WTC11 (cell line): ENCODE results near the gene DSTYK. TPM values are rescaled to one million over a fixed set of nuclear protein-coding genes. Genes with fewer than 3 reads are reported as not detected.
A peak's percentile ranks its signal among the peaks of the same experiment; 100 is the strongest.

Experiments
- ATAC-seq: fragments of 200-7000 bp; cut with Tn5 transposase; 2 replicates; pipeline ENCODE4 v1.10.0; 2021; ENCODE audit warnings: mild to moderate bottlenecking, moderate library complexity
- CTCF ChIA-PET: fragments of 300-600 bp; sonication (Branson Sonifier 250); formaldehyde crosslinking; loops from one replicate; lab custom pipeline; 2021; ENCODE audit warnings: antibody characterized with exemption; lab: Charles Lee
- POLR2A ChIA-PET: fragments of 350-600 bp; sonication (Branson Sonifier 250); formaldehyde crosslinking; loops from one replicate; lab custom pipeline; 2021; ENCODE audit warnings: antibody characterized with exemption; lab: Charles Lee
- DNase-seq: peaks from one replicate; pipeline ENCODE4 v3.0.0; 2021; ENCODE audit warnings: low spot score
- H3K27ac Mint-ChIP-seq: 2 replicates; pipeline ENCODE4 v1.8.0; 2021; ENCODE audit warnings: mixed read lengths
- H3K27me3 Mint-ChIP-seq: 2 replicates; pipeline ENCODE4 v1.8.0; 2021; ENCODE audit warnings: low read depth, mild to moderate bottlenecking, moderate library complexity, mixed read lengths
- H3K36me3 Mint-ChIP-seq: 2 replicates; pipeline ENCODE4 v1.8.0; 2021; ENCODE audit warnings: mixed read lengths
- H3K4me1 Mint-ChIP-seq: 2 replicates; pipeline ENCODE4 v1.8.0; 2022; ENCODE audit warnings: mixed read lengths
- H3K4me3 Mint-ChIP-seq: 2 replicates; pipeline ENCODE4 v1.8.0; 2021; ENCODE audit warnings: mild to moderate bottlenecking, moderate library complexity, mixed read lengths
- H3K9me3 Mint-ChIP-seq: 2 replicates; pipeline ENCODE4 v1.8.0; 2021; ENCODE audit warnings: mixed read lengths
- AR ChIP-seq: fragments of 250-450 bp; sonication (Bioruptor Pico); IDR thresholded peaks from 2 replicates; pipeline ENCODE4 v1.9.0; 2021; ENCODE audit warnings: mild to moderate bottlenecking
- ARID4B ChIP-seq: sonication (generic); formaldehyde crosslinking; IDR thresholded peaks from 2 replicates; pipeline ENCODE4 v1.8.0; 2023; ENCODE audit warnings: missing genetic modification reagents, mild to moderate bottlenecking, borderline replicate concordance
- ATF1 ChIP-seq: sonication (generic); formaldehyde crosslinking; IDR thresholded peaks from 2 replicates; pipeline ENCODE4 v1.8.1; 2023; ENCODE audit warnings: mild to moderate bottlenecking, moderate library complexity, missing genetic modification reagents
- CREB1 ChIP-seq: sonication (generic); formaldehyde crosslinking; IDR thresholded peaks from 2 replicates; pipeline ENCODE4 v1.8.0; 2023; ENCODE audit warnings: mild to moderate bottlenecking, missing genetic modification reagents
- E2F4 ChIP-seq: sonication (generic); formaldehyde crosslinking; IDR thresholded peaks from 2 replicates; pipeline ENCODE4 v1.8.1; 2022; ENCODE audit warnings: low read depth, mild to moderate bottlenecking, moderate library complexity, missing genetic modification reagents, borderline replicate concordance
- ERG ChIP-seq: fragments of 250-450 bp; sonication (Bioruptor Pico); IDR thresholded peaks from 2 replicates; pipeline ENCODE4 v1.8.0; 2021; ENCODE audit warnings: mild to moderate bottlenecking
- GRHL2 ChIP-seq: fragments of 250-450 bp; sonication (Bioruptor Pico); IDR thresholded peaks from 2 replicates; pipeline ENCODE4 v1.8.0; 2022; ENCODE audit warnings: mild to moderate bottlenecking, moderate library complexity; ENCODE audit not compliant: insufficient replicate concordance, severe bottlenecking
- TP53 ChIP-seq: sonication (generic); formaldehyde crosslinking; IDR thresholded peaks from 2 replicates; pipeline ENCODE4 v1.8.1; 2023; ENCODE audit warnings: mild to moderate bottlenecking, missing genetic modification reagents
- ZBTB21 ChIP-seq: sonication (generic); formaldehyde crosslinking; IDR thresholded peaks from 2 replicates; pipeline ENCODE4 v1.8.1; 2023; ENCODE audit warnings: mild to moderate bottlenecking, missing genetic modification reagents, borderline replicate concordance
- ZBTB43 ChIP-seq: sonication (generic); formaldehyde crosslinking; IDR thresholded peaks from 2 replicates; pipeline ENCODE4 v1.8.1; 2023; ENCODE audit warnings: mild to moderate bottlenecking, missing genetic modification reagents
- ZNF219 ChIP-seq: sonication (generic); formaldehyde crosslinking; IDR thresholded peaks from 2 replicates; pipeline ENCODE4 v1.8.0; 2023; ENCODE audit warnings: missing genetic modification reagents, mild to moderate bottlenecking, borderline replicate concordance
- ZNF263 ChIP-seq: sonication (generic); formaldehyde crosslinking; IDR thresholded peaks from 2 replicates; pipeline ENCODE4 v1.8.1; 2022; ENCODE audit warnings: low read depth, mild to moderate bottlenecking, moderate library complexity, missing genetic modification reagents
- ZNF281 ChIP-seq: sonication (generic); formaldehyde crosslinking; IDR thresholded peaks from 2 replicates; pipeline ENCODE4 v1.8.0; 2023; ENCODE audit warnings: mild to moderate bottlenecking, missing genetic modification reagents
- ZNF423 ChIP-seq: fragments of 250-450 bp; sonication (Bioruptor Pico); IDR thresholded peaks from 2 replicates; pipeline ENCODE4 v2.1.2; 2022; ENCODE audit warnings: mild to moderate bottlenecking, moderate library complexity
- ZNF512 ChIP-seq: sonication (generic); formaldehyde crosslinking; IDR thresholded peaks from 2 replicates; pipeline ENCODE4 v1.8.1; 2022; ENCODE audit warnings: missing genetic modification reagents, borderline replicate concordance
- ZSCAN18 ChIP-seq: fragments of 250-450 bp; sonication (Bioruptor Pico); IDR thresholded peaks from 2 replicates; pipeline ENCODE4 v2.1.2; 2022; ENCODE audit warnings: mild to moderate bottlenecking, moderate library complexity
- total RNA-seq: library from RNA; stranded (reverse); gene quantifications from 3 replicates; pipeline ENCODE4 v1.2.3, GENCODE V29; 2021

DSTYK gene
- total RNA-seq, 1 experiment from 2014 or later = 11.6 TPM

GRCh38 chr1:205189131-205189530 lies 22.4 kb downstream of the DSTYK start:
- DNase-seq = no peak
- Mint-ChIP-seq H3K27ac (no peak overlapping the region), H3K9me3 (no peaks in the 10 kb centered on the region), H3K4me1 (peaks cover 71% of the 10 kb centered on the region), H3K36me3 (peaks cover 4% of the 10 kb centered on the region; the same call in 1 of the 2 replicates), H3K4me3 (no peak overlapping the region), H3K27me3 (no peaks in the 10 kb centered on the region)
- ChIA-PET POLR2A (no interaction called here), CTCF (interaction anchor here (1.6 to 2.3 kb wide), 2 partner anchors 40 to 48 kb away, joined by 6 read pairs; no protein-coding TSS in a partner anchor)
- no peak for TF ChIP-seq AR (CRISPR knock-in tag)
- no peak for TF ChIP-seq ARID4B (CRISPR knock-in tag)
- no peak for TF ChIP-seq ZNF512
- TF ChIP-seq ZNF423 (CRISPR knock-in tag) = no peak
- TF ChIP-seq TP53 = no peak
- no peak for TF ChIP-seq ERG (CRISPR knock-in tag)
- TF ChIP-seq CREB1 (CRISPR knock-in tag) = no peak
- ATAC-seq = no peak

- H3K36me3 Mint-ChIP-seq = peaks cover 4% of the 10 kb centered on the region; the same call in 1 of the 2 replicates
- H3K4me3 Mint-ChIP-seq = no peak overlapping the region
- H3K9me3 Mint-ChIP-seq = no peaks in the 10 kb centered on the region
- H3K4me1 Mint-ChIP-seq = peaks cover 68% of the 10 kb centered on the region
- no peaks in the 10 kb centered on the region for H3K27me3 Mint-ChIP-seq
- POLR2A ChIA-PET = no interaction called here
- H3K27ac Mint-ChIP-seq = peak overlapping the region; percentile 5; the same call in 1 of the 2 replicates
- CTCF ChIA-PET = interaction anchor here (1.6 kb wide), 1 partner anchor 41 kb away, joined by 6 read pairs; no protein-coding TSS in a partner anchor
- no peak for ATAC-seq
- DNase-seq = no peak
- TF ChIP-seq E2F4 (CRISPR knock-in tag) = no peak
- no peak for TF ChIP-seq ATF1 (CRISPR knock-in tag)
- TF ChIP-seq ZBTB21 = no peak
- no peak for TF ChIP-seq ZBTB43
- no peak for TF ChIP-seq ZSCAN18 (CRISPR knock-in tag)
- TF ChIP-seq ZNF219 (CRISPR knock-in tag) = no peak
- no peak for TF ChIP-seq GRHL2 (CRISPR knock-in tag)
- TF ChIP-seq ZNF281 (CRISPR knock-in tag) = no peak
- TF ChIP-seq ZNF263 (CRISPR knock-in tag) = no peak
Observed at GRCh38 chr1:205188596-205188995, 22.9 kb downstream of the DSTYK start.
